ENCODE data around the gene CNTNAP2.

The CNTNAP2 gene

GRCh38 chr7:147978651-147979050 is 1862.0 kb downstream of the CNTNAP2 start:
- ChIA-PET POLR2A (no interaction called here), CTCF (no interaction called here)
- Histone ChIP-seq H3K9me3 (ENCODE audit: control insufficient read depth, insufficient read depth, low read depth, low read length) (no peaks in the 10 kb centered on the region), H3K36me3 (ENCODE audit: control insufficient read depth in 2 of 2, insufficient read depth in 1 of 2, low read length in 2 of 2) (no peaks in the 10 kb centered on the region), H3K4me3 (ENCODE audit: low read depth, low read length) (no peak overlapping the region), H3K4me1 (ENCODE audit: control insufficient read depth, insufficient read depth, low read length) (no peaks in the 10 kb centered on the region), H3K27ac (ENCODE audit: extremely low read depth, low read depth, low read length) (no peak overlapping the region)
- TF ChIP-seq GFI1B (tag by site-specific recombination; IDR thresholded peaks at IDR 0.05), result no peak
- TF ChIP-seq ZSCAN5A (tag by site-specific recombination; IDR thresholded peaks at IDR 0.05), result no peak
- no peak for TF ChIP-seq ZNF704 (tag by site-specific recombination; IDR thresholded peaks at IDR 0.05)
- TF ChIP-seq ZNF324 (tag by site-specific recombination; IDR thresholded peaks at IDR 0.05), result no peak
- no peak for TF ChIP-seq HOXD13 (CRISPR knock-in tag; IDR thresholded peaks at IDR 0.05; ENCODE audit: borderline replicate concordance)
- no peak for TF ChIP-seq RBAK (tag by site-specific recombination; IDR thresholded peaks at IDR 0.05)
- TF ChIP-seq TSHZ1 (tag by site-specific recombination; IDR thresholded peaks at IDR 0.05; ENCODE audit: borderline replicate concordance), result no peak
- TF ChIP-seq ZNF18 (tag by site-specific recombination; IDR thresholded peaks at IDR 0.05), result no peak
- no peak for TF ChIP-seq SCRT1 (tag by site-specific recombination; IDR thresholded peaks at IDR 0.05; ENCODE audit: borderline replicate concordance)
- no peak for TF ChIP-seq ZNF26 (tag by site-specific recombination; IDR thresholded peaks at IDR 0.05)
- TF ChIP-seq ZNF792 (tag by site-specific recombination; IDR thresholded peaks at IDR 0.05), result no peak
- TF ChIP-seq BCL6B (tag by site-specific recombination; IDR thresholded peaks at IDR 0.05), result no peak
- TF ChIP-seq ZNF23 (tag by site-specific recombination; IDR thresholded peaks at IDR 0.05; ENCODE audit: borderline replicate concordance), result no peak
